Neural cell (in vitro differentiated cells): Measurements from ENCODE around the gene EXOC2. TPM values are rescaled to one million over a fixed set of nuclear protein-coding genes. Genes with fewer than 3 reads are reported as not detected.
A peak's percentile ranks its signal among the peaks of the same experiment; 100 is the strongest.

ENCODE experiments used
- H2AFZ ChIP-seq: fragments of 200-600, 300-800 bp; sonication (generic), shearing (Covaris generic); 2 replicates; pipeline ENCODE4 v1.6.0; 2014; ENCODE audit warnings: low read depth, mild to moderate bottlenecking, antibody characterized with exemption, low read length, moderate library complexity
- H3F3A ChIP-seq: fragments of 200-600 bp; shearing (Covaris generic); 2 replicates; pipeline ENCODE4 v1.6.1; 2016; ENCODE audit warnings: mild to moderate bottlenecking, moderate library complexity, mixed read lengths, antibody characterized with exemption, low read length; ENCODE audit not compliant: insufficient read depth, poor library complexity, severe bottlenecking
- H3K27ac ChIP-seq: fragments of 200-600, 300-800 bp; sonication (generic), shearing (Covaris generic); 2 replicates; pipeline ENCODE4 v1.5.1; 2014; ENCODE audit warnings: mild to moderate bottlenecking, low read length, moderate library complexity
- H3K27me3 ChIP-seq: fragments of 300-800, 200-600 bp; sonication (generic), shearing (Covaris generic); 2 replicates; pipeline ENCODE4 v1.6.0; 2014; ENCODE audit warnings: mild to moderate bottlenecking, low read depth, low read length, moderate library complexity; ENCODE audit not compliant: insufficient read depth
- H3K36me3 ChIP-seq: fragments of 300-800, 200-600 bp; sonication (generic), shearing (Covaris generic); 2 replicates; pipeline ENCODE4 v1.5.1; 2014; ENCODE audit warnings: mild to moderate bottlenecking, antibody characterized with exemption, low read length, moderate library complexity; ENCODE audit not compliant: insufficient read depth
- H3K4me2 ChIP-seq: fragments of 300-800, 200-600 bp; sonication (generic), shearing (Covaris generic); 2 replicates; pipeline ENCODE4 v1.6.0; 2014; ENCODE audit warnings: mild to moderate bottlenecking, low read length
- H3K4me3 ChIP-seq: fragments of 300-800, 200-600 bp; sonication (generic), shearing (Covaris generic); 2 replicates; pipeline ENCODE4 v1.5.1; 2014; ENCODE audit warnings: mild to moderate bottlenecking, low read length, moderate library complexity
- H3K79me2 ChIP-seq: fragments of 200-600 bp; shearing (Covaris generic); replicated peaks from 2 replicates; pipeline ENCODE4 v1.6.0; 2014; ENCODE audit warnings: mild to moderate bottlenecking, low read length, moderate library complexity; ENCODE audit not compliant: insufficient read depth
- H3K9ac ChIP-seq: fragments of 300-800, 200-600 bp; sonication (generic), shearing (Covaris generic); 2 replicates; pipeline ENCODE4 v1.6.1; 2016; ENCODE audit warnings: mild to moderate bottlenecking, low read length, mixed read lengths
- H3K9me2 ChIP-seq: fragments of 200-600 bp; shearing (Covaris generic); 2 replicates; pipeline ENCODE4 v1.6.1; 2016; ENCODE audit warnings: mild to moderate bottlenecking, low read length, mixed read lengths; ENCODE audit not compliant: insufficient read depth
- H3K9me3 ChIP-seq: fragments of 200-600, 300-800 bp; sonication (generic), shearing (Covaris generic); 2 replicates; pipeline ENCODE4 v1.6.1; 2016; ENCODE audit warnings: mild to moderate bottlenecking, mixed run types, low read length, moderate library complexity, mixed read lengths
- H4K20me1 ChIP-seq: fragments of 200-600 bp; shearing (Covaris generic); 2 replicates; pipeline ENCODE4 v1.6.1; 2016; ENCODE audit warnings: mild to moderate bottlenecking, mixed run types; ENCODE audit not compliant: insufficient read depth
- EP300 ChIP-seq: fragments of 450-650 bp; conservative IDR thresholded peaks from 2 replicates; pipeline ENCODE4 v1.6.1; 2014; ENCODE audit warnings: antibody characterized with exemption, mild to moderate bottlenecking, moderate library complexity; ENCODE audit not compliant: poor library complexity, severe bottlenecking
- EZH2 ChIP-seq: fragments of 200-600, 300-800 bp; shearing (Covaris generic), sonication (generic); IDR thresholded peaks from 2 replicates; pipeline ENCODE4 v1.6.1; 2014; ENCODE audit warnings: antibody characterized with exemption, low read length, borderline replicate concordance, mild to moderate bottlenecking; ENCODE audit not compliant: insufficient read depth, poor library complexity, severe bottlenecking
- MXI1 ChIP-seq: fragments of 450-650 bp; conservative IDR thresholded peaks from 2 replicates; pipeline ENCODE4 v1.6.1; 2014; ENCODE audit warnings: antibody characterized with exemption, mild to moderate bottlenecking; ENCODE audit not compliant: poor library complexity, severe bottlenecking
- POLR2AphosphoS5 ChIP-seq: IDR thresholded peaks from 2 replicates; pipeline ENCODE4 v1.6.1; 2012
- RAD21 ChIP-seq: fragments of 450-650 bp; conservative IDR thresholded peaks from 2 replicates; pipeline ENCODE4 v1.6.1; 2014; ENCODE audit warnings: antibody characterized with exemption, mild to moderate bottlenecking, moderate library complexity
- SMC3 ChIP-seq: fragments of 450-650 bp; conservative IDR thresholded peaks from 2 replicates; pipeline ENCODE4 v1.6.1; 2014; ENCODE audit warnings: antibody characterized with exemption, mild to moderate bottlenecking, moderate library complexity; ENCODE audit not compliant: poor library complexity
- TAF1 ChIP-seq: IDR thresholded peaks from 2 replicates; pipeline ENCODE4 v1.6.1; 2012; ENCODE audit warnings: low read depth
- polyA plus RNA-seq: library from polyadenylated mRNA; depleted of rRNA; stranded (reverse); fragments of >200 nt; gene quantifications from 2 replicates; pipeline ENCODE4 v1.2.3, GENCODE V29; 2014
- TF ChIP-seq, protein P1 (sequence below): fragments of 450-650 bp; IDR thresholded peaks from 2 replicates; pipeline ENCODE4 v1.5.1; 2014; ENCODE audit warnings: antibody characterized with exemption, mild to moderate bottlenecking, moderate library complexity; ENCODE audit not compliant: poor library complexity, severe bottlenecking
- TF ChIP-seq, protein P2 (sequence below): IDR thresholded peaks from 2 replicates; pipeline ENCODE4 v1.6.1; 2012; ENCODE audit warnings: borderline replicate concordance

The EXOC2 gene
- polyA plus RNA-seq, 1 donor from 2014 or later, result 38.6 TPM

DNA sequence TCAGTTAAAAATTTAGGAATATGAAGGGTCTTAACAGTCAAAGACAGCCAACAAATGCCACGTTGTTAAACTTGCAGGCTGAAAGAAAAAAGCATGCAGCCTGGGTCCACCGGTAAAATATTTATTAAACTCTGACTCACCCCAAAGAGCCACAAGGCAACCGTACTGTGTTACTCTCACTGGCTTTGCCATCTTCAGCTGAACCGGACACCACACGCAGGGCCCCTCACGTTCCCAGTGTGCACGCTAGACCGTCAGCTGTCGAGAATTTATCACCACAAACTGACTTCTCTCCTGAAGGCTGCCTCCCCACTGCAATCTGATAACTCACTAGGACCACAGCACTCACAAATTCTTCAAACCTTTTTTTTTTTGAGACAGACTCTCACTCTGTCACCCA is 66.7 kb downstream of the EXOC2 start:
- no peak overlapping the region for H3K9ac ChIP-seq
- no peak overlapping the region for H2AFZ ChIP-seq
- no peaks in the 10 kb centered on the region for H3K9me3 ChIP-seq
- no peak overlapping the region for H3K4me2 ChIP-seq
- TF ChIP-seq, protein P1, sequence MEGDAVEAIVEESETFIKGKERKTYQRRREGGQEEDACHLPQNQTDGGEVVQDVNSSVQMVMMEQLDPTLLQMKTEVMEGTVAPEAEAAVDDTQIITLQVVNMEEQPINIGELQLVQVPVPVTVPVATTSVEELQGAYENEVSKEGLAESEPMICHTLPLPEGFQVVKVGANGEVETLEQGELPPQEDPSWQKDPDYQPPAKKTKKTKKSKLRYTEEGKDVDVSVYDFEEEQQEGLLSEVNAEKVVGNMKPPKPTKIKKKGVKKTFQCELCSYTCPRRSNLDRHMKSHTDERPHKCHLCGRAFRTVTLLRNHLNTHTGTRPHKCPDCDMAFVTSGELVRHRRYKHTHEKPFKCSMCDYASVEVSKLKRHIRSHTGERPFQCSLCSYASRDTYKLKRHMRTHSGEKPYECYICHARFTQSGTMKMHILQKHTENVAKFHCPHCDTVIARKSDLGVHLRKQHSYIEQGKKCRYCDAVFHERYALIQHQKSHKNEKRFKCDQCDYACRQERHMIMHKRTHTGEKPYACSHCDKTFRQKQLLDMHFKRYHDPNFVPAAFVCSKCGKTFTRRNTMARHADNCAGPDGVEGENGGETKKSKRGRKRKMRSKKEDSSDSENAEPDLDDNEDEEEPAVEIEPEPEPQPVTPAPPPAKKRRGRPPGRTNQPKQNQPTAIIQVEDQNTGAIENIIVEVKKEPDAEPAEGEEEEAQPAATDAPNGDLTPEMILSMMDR, result no peak
- TF ChIP-seq, protein P2, sequence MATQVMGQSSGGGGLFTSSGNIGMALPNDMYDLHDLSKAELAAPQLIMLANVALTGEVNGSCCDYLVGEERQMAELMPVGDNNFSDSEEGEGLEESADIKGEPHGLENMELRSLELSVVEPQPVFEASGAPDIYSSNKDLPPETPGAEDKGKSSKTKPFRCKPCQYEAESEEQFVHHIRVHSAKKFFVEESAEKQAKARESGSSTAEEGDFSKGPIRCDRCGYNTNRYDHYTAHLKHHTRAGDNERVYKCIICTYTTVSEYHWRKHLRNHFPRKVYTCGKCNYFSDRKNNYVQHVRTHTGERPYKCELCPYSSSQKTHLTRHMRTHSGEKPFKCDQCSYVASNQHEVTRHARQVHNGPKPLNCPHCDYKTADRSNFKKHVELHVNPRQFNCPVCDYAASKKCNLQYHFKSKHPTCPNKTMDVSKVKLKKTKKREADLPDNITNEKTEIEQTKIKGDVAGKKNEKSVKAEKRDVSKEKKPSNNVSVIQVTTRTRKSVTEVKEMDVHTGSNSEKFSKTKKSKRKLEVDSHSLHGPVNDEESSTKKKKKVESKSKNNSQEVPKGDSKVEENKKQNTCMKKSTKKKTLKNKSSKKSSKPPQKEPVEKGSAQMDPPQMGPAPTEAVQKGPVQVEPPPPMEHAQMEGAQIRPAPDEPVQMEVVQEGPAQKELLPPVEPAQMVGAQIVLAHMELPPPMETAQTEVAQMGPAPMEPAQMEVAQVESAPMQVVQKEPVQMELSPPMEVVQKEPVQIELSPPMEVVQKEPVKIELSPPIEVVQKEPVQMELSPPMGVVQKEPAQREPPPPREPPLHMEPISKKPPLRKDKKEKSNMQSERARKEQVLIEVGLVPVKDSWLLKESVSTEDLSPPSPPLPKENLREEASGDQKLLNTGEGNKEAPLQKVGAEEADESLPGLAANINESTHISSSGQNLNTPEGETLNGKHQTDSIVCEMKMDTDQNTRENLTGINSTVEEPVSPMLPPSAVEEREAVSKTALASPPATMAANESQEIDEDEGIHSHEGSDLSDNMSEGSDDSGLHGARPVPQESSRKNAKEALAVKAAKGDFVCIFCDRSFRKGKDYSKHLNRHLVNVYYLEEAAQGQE, result no peak
- no peak for TF ChIP-seq RAD21
- no peak for TF ChIP-seq MXI1
- no peak for TF ChIP-seq POLR2AphosphoS5
- TF ChIP-seq TAF1, result no peak
- no peak for TF ChIP-seq EP300
- no peak for TF ChIP-seq SMC3
- H3K27ac ChIP-seq, result no peak overlapping the region
- H3K4me3 ChIP-seq, result no peak overlapping the region
- H3K9me2 ChIP-seq, result no peaks in the 10 kb centered on the region
- H3K36me3 ChIP-seq, result no peaks in the 10 kb centered on the region
- H4K20me1 ChIP-seq, result no peaks in the 10 kb centered on the region
- no peaks in the 10 kb centered on the region for H3K27me3 ChIP-seq
- no peaks in the 10 kb centered on the region for H3K79me2 ChIP-seq
- H3F3A ChIP-seq, result no peaks in the 10 kb centered on the region

DNA sequence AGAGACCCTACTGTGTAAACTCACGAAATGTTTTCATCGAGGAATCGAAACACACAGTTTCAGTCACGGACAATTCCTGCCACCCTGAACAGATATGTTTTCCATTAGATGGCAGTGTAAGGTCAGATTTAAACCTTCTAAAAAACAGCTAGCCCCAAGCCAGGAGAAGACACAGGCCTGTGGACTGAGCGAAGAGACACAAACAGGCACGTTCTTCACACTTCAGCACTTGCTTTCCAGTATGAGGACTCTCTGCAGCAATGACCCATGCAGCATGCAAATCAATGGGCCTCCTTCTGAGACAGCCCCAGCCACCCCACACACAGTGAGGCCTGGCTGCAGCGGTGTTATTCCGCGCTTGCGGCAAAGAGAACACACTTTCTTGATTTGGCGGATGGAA is 68.0 kb downstream of the EXOC2 start:
- Histone ChIP-seq H3F3A (no peaks in the 10 kb centered on the region), H3K4me3 (no peak overlapping the region), H3K9me3 (no peaks in the 10 kb centered on the region), H3K9ac (no peak overlapping the region), H3K27ac (no peak overlapping the region), H3K79me2 (no peaks in the 10 kb centered on the region), H3K9me2 (no peaks in the 10 kb centered on the region), H4K20me1 (no peaks in the 10 kb centered on the region), H2AFZ (no peak overlapping the region), H3K27me3 (no peaks in the 10 kb centered on the region), H3K36me3 (no peaks in the 10 kb centered on the region), H3K4me2 (no peak overlapping the region)
- TF ChIP-seq MXI1 (no peak), POLR2AphosphoS5 (no peak), RAD21 (peak; percentile 33)

DNA sequence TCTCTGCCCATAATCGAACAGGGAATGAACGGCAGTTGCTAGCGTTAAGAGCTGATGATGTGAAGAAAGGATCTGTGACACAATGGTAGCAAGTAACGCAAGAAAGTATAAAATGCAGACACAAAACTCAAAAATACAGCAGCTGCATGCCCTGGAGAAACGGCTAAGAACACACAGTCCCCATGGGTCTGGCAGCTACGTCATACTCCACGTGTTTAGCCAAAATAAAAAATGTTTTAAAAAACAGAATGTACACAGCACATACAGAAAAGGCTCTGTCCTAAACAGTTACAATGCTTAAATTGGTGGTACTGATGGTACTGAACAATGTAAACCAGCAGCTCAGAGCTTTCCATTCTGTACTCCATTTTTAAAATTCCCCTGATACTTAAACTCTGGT is 70.5 kb downstream of the EXOC2 start:
- Histone ChIP-seq H3K9ac (no peak overlapping the region), H3K36me3 (no peaks in the 10 kb centered on the region), H3K27ac (no peak overlapping the region), H3K27me3 (no peaks in the 10 kb centered on the region), H3F3A (no peaks in the 10 kb centered on the region), H3K4me3 (no peak overlapping the region), H3K4me2 (no peak overlapping the region), H2AFZ (no peak overlapping the region), H3K9me3 (no peaks in the 10 kb centered on the region), H4K20me1 (no peaks in the 10 kb centered on the region), H3K79me2 (no peaks in the 10 kb centered on the region), H3K9me2 (no peaks in the 10 kb centered on the region)
- TF ChIP-seq MXI1 (no peak), TAF1 (no peak), POLR2AphosphoS5 (no peak), EP300 (no peak), EZH2 (no peak), RAD21 (no peak), SMC3 (no peak)
- TF ChIP-seq, protein P2, result no peak
- TF ChIP-seq, protein P1, result no peak
